GM19025 (cell line): Measurements from ENCODE around the gene UGT1A4.

ENCODE experiments used
- ATAC-seq: cut with Tn5 transposase; IDR thresholded peaks from one replicate; pipeline ENCODE4 v1.9.1; 2021; ENCODE audit warnings: mild to moderate bottlenecking, low read depth, moderate library complexity; ENCODE audit not compliant: unreplicated experiment

Gene UGT1A4

DNA sequence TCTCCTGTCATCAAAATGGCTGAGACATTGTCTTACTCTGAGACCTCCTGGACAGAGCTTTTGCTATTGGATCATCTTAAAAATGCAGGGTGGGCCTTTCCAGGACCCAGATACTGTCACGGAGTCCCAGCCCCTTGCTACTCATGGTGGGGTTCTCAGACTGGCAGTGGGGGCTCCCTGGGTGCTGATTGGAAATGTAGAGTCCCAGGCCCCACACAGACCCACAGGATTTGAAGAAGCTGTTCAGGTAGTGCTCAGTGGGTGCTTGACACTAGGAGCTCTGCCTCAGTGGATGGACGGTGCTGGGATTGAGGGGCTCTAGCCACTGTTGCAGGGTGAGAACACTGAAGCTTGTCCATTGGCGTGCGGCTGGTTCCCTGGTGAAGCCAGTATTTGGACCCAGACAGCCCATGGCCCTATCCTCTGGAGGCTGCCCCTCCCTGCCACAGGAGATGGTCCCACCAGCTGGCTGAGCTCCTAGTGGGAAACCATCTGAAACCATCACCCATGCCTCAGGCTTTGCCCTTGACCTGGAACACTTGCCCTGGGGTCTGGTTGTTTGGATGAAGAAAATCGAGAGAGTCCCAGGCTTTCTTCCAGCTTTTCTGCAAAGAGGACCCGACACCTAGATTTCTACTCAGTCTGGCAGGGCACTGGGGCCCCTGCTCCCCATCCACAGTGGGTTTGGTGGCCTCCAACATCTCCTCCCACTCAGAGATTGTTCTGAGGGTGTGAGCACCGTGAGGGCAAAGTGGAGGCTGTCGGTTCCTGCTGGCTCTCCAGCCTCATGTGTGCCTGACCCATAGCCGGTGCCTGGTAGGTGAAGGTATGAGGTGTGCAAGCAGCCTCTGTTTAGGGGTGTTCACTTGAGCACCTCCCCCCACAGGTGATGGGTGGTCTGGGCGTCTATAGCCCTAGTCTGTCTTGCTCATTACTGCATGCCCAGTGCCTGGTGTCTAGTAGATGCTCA, 89.7 kb downstream of the UGT1A4 start:
- no peak for ATAC-seq

DNA sequence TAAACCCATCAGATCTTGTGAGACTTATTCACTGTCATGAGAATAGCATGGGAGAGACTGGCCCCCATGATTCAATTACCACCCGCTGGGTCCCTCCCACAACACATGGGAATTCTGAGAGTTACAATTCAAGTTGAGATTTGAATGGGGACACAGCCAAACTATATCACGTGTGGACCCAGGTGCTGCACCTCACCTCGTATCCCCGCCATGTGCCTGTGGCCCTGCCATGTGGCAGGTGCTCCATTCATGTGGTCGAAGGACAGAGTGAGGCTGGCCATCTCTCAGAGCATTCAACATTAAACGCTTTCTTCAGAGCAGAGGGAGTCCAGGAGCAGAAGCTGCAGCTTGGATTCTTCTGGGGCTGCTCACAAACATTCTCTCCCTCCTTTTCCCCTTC, 91.8 kb downstream of the UGT1A4 start:
- no peak for ATAC-seq

DNA sequence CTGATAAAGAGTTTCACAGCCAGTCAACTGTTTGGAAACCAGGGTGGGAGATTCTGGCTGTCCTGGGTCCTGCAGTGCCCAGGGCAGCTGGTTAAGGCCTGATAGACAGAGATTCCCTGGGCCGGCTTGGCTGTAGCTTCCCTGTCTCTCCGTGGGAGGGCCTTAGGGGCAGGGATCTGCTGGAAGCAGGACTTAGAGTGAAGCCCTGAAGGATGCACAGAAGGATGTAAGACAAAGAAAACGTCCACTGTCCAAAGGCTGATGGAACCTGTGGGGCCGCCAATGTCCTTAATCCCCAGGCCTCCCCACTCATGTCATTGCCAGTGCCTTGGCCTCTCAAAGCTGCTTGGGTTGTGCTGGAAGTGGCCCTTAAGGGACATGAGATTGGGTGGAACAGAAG, 92.6 kb downstream of the UGT1A4 start:
- no peak for ATAC-seq

- no peak for ATAC-seq
Measured at GRCh38 chr2:233811732-233812131, 93.2 kb downstream of the UGT1A4 start.

- no peak for ATAC-seq
Measured at GRCh38 chr2:233813236-233814055, 94.9 kb downstream of the UGT1A4 start.

GRCh38 chr2:233814056-233814835, 95.7 kb downstream of the UGT1A4 start:
- no peak for ATAC-seq

- no peak for ATAC-seq
Measured at GRCh38 chr2:233815861-233816260, 97.3 kb downstream of the UGT1A4 start.

- ATAC-seq, result no peak
Measured at GRCh38 chr2:233816334-233816733, 97.8 kb downstream of the UGT1A4 start.

DNA sequence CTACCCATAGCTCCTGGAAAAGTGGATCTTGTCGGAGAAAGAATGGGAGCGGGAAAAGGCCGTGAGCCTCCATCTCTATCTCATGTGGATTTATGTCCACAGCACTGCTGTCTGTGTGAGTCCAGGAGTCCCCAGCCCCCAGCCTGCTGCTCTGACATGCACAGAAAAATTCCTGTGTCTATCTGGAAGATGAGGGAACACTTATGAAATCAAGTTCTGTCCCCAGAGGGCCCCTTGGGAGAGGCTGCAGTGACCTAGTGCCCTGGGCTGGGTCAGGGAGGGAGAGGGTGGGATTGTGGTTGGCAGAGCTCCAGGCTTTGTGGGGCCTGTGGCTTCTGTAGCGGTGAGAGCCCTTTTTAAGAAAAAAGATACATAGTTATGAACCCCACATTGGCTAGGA, 98.2 kb downstream of the UGT1A4 start:
- ATAC-seq, result no peak

GRCh38 chr2:233817361-233817911, 98.9 kb downstream of the UGT1A4 start:
- no peak for ATAC-seq

DNA sequence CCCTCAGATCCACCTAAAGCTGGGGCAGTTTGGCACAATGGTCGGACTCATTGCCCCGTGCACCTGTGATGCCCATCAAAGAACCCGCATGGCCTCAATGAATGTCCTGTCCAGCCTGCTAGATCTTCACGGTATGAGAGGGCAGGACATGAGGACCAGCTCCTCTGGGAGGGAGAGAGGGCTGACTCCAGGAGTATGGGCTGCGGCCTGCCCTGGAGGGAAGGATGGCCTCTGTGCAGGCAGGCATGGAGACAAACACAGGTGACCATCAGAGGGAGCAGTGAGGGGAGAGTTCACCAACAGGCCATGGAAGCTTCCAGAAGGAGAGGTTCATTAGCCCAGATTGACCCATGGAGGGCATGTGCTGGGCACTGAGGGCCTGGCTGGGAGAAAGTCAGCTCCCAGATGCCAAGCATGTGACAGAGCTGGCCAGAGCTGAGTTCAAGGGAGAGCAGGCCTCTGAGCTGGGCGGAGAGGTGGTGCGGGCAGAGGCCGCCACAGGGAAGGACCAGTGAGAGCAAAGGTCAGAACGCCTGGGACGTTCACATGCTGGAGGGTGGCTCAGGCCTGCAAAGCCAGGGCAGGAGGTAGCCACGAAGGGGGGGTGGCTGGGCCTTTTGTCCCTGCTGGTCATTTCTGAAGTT, 99.6 kb downstream of the UGT1A4 start:
- no peak for ATAC-seq

DNA sequence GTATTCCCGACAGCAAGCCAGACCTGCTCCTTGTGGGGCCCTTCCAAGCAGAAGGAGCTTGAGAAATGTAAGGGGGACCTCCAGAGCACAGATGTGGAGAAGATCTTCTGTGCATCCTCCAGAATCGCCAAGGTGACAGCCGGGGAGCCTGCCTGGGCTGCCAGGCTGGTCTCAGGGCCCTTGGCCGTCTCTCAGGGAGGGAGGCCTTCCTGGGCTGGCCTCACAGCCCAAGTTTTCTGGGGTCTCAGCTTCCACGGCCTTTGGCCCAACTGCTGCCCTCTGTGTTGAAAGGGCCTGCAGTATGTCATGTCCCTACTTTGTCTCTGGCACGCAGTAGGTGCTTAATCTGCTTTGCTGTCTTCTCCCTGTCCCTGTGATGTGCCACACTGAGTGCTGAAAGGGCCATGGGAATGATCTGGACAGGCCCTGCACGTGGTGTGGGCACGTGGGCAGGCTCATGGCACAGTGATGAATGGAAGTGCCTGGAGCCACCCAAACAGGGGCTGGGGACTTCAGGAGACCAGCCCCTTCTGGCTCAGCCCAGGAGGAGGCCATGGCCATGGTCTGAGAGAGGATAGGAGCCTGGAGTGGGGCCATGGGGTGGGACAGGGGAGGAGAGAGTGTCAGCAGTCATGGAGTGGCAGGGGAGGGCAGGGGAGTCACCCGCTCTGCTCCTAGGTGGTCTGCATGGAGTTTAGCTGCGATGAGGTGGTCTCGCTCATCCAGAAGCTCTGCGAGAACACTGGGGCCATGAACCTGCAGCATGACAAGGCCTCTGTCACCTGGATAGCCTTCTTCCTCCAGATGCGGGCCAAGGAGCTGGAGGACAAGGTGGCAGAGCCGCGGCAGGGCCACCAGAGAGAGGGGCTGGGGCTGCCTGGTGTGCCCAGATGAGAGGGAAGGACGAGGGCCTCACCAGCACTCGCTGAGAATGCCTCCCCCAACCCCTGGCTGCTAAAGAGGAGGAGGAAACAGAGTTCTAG, 100.4 kb downstream of the UGT1A4 start:
- ATAC-seq, result no peak

DNA sequence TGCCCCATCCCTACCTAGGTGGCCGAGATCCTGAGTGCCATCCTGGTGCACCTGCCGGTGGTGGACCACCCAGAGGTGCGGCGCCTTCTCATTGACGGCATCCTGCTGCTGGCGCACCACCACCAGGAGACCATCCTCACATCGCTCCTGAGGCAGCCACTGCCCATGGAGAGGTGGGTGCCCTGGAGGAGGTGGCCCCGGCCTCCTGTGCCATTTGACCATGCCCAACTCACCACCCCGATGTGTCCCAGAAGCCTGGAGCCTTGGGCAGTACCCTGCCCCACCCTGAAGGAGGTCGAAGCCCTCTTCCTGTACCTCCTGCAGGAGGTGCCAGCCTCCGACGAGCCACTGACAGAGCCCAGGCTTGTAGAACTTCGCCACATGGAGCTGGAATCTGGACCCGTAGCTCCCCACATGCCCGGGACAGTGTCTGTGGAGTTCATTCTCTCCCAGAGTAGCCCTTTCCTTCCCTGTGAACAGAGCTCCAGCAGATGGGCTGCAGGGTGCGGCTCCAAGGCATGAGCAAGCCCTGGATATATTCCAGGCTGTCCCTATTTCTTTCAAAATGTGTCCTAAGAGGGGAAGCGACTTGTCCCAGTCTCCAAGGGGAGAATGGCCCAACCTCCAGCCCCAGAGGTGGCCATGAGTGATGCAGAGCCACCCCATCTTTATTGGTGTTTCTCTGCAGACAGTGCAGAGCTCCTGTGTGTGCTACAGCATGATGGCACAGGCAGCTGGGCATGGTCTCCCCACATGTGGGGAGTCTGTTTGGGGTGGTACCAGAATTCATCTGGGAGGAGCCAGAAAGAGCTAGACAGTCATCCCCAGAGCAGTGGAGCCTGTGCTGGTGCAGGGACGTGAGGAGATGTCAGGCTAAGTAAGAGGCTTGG, 101.6 kb downstream of the UGT1A4 start:
- no peak for ATAC-seq

DNA sequence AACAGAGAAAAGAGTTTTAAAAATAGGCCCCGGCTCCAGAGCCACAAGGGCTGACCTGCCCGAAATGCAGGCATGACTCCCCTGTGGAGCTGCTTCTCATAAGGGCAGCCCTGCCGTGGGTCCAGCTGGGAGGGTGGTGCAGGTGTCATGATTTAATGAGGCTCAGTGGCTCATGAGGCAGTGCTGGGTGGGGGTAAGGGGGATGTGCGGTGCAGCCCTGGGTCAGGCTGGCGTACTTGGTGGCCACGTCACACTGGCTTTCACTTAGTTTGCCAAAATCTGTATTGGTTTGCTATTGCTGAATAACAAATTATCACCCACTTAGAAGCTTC, 102.2 kb downstream of the UGT1A4 start:
- ATAC-seq, result no peak

- ATAC-seq, result no peak
Measured at GRCh38 chr2:233821196-233821595, 102.7 kb downstream of the UGT1A4 start.

DNA sequence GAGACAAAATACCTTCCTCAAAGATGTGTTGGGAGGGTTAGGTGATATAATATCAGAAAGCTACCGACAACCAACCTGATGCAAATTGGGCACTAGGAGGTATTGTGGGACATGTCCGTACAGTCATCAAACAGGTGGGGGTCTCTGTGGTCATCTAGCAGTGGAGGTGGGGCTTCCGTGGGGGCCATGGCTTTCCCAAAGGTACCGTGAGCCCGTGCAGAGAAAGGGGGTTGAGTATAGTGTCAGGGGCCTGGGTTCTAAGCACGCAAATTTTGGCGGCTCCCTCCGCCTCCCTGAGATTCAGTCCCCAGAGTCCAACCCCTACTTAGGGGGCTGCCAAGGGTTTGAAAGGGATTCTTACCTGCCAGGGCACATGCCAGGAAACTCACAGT, 103.2 kb downstream of the UGT1A4 start:
- ATAC-seq, result no peak

DNA sequence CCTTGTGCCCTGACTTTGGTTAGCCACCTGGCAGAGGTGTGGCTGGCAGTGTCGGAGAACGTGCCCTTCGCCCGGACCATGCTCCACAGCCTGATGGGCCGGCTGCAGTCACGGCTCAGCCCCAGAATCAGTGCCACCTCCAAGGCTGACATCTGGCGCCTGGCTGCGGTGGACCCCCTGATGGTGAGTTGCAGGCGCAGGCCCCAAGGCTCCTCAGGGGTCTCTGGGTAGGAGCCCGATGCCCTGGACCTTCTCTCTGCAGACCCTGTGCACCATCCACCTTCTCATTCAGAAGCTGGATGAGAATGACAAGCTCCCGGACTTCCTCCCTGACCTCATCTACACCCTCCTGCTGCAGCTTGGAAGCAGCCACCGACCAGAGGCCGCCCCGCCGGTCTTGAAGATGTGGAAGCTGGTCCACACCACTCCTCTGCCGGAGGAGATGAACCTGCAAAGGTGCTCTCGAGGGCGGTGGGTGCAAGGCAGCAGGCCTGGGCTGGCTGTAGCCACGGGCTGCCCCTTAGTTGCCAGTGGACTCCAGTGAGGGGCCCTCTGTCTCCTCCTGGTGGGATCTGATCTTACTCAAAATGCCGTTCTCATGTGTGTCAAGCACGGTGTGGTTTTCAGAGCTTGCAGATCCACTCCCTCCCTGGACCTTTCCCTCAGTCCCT, 103.7 kb downstream of the UGT1A4 start:
- no peak for ATAC-seq
